A549 treated with AZD9567 at 1 μM for 4 hours (cell line): ENCODE data around the gene MFSD2B. TPM values are rescaled to one million over a fixed set of nuclear protein-coding genes. Genes with fewer than 3 reads are reported as not detected.

Experiments used
- total RNA-seq: library from RNA; stranded (reverse); fragments of 200-300 nt; extraction: Qiagen RNA extraction; gene quantifications from 5 replicates; pipeline ENCODE4 v1.2.3, GENCODE V29; 2022; ENCODE audit not compliant: insufficient read depth

The MFSD2B gene
- total RNA-seq, result 0.19 to 0.50 TPM (median 0.37 TPM) in 4 of 5 replicates, not detected in the other

GRCh38 chr2:24009680-24010476, at the start of gene MFSD2B:
Gene MFSD2B (plus strand): TSS chr2:24010085. CDS start chr2:24010097, 12 bp downstream.

GRCh38 chr2:24046930-24047702, 37.2 kb downstream of the MFSD2B start, which contains the start of gene WDCP:
Gene WDCP (minus strand): TSS chr2:24047391. CDS start chr2:24039494, 7,897 bp downstream.

GRCh38 chr2:24049485-24050021, 39.7 kb downstream of the MFSD2B start, which contains the start of gene FKBP1B:
Gene FKBP1B (plus strand): TSS chr2:24049741. CDS start chr2:24049850, 109 bp downstream.

Other genes starting within 250 kb of the MFSD2B start
- 5.0 to 7.8 TPM (median 6.9 TPM) in 5 replicates for gene ATAD2B, start 83.0 kb upstream of the MFSD2B start, total RNA-seq
- 21.2 to 28.7 TPM (median 23.8 TPM) in 5 replicates for gene UBXN2A, start 69.6 kb upstream of the MFSD2B start, total RNA-seq
- gene WDCP, start 37.3 kb downstream of the MFSD2B start, total RNA-seq, result 13.6 to 18.2 TPM (median 15.4 TPM) in 5 replicates
- 10.5 to 13.6 TPM (median 10.8 TPM) in 5 replicates for gene FKBP1B, start 39.7 kb downstream of the MFSD2B start, total RNA-seq
- 162 to 257 TPM (median 170 TPM) in 5 replicates for gene SF3B6, start 66.2 kb downstream of the MFSD2B start, total RNA-seq
- gene TP53I3, start 74.7 kb downstream of the MFSD2B start, total RNA-seq, result 221 to 284 TPM (median 246 TPM) in 5 replicates
- gene PFN4, start 113.2 kb downstream of the MFSD2B start, total RNA-seq, result 1.2 to 1.9 TPM (median 1.6 TPM) in 4 of 5 replicates, not detected in the other
- gene FAM228B, start 113.4 kb downstream of the MFSD2B start, total RNA-seq, result 2.0 to 2.7 TPM (median 2.2 TPM) in 4 of 5 replicates, not detected in the other
- not detected in 5 replicates for gene FAM228A, start 165.0 kb downstream of the MFSD2B start, total RNA-seq